Measurements from ENCODE around the gene MPEG1.

The MPEG1 gene

GRCh38 chr11:59206635-59207034 lies 6.1 kb downstream of the MPEG1 start:
- H4K8ac ChIP-seq (ENCODE audit: low read depth, low read length), result no peak overlapping the region
- H3K4me3 ChIP-seq (ENCODE audit: low read length), result no peak overlapping the region
- H3K4me2 ChIP-seq (ENCODE audit: low read length), result no peak overlapping the region
- no peak overlapping the region for H3K9ac ChIP-seq (ENCODE audit: low read length)
- H3K4me1 ChIP-seq (ENCODE audit: control insufficient read depth, low read depth, low read length), result no peaks in the 10 kb centered on the region
- H2AK5ac ChIP-seq (ENCODE audit: low read length), result no peak overlapping the region
- H3K23ac ChIP-seq (ENCODE audit: low read length), result no peak overlapping the region
- no peak overlapping the region for H3K27ac ChIP-seq (ENCODE audit: low read depth, low read length)
- no peaks in the 10 kb centered on the region for H3K27me3 ChIP-seq (ENCODE audit: insufficient read depth, low read length, poor library complexity)
- no peaks in the 10 kb centered on the region for H3K79me2 ChIP-seq (ENCODE audit: control insufficient read depth, insufficient read depth, low read length)
- no peak overlapping the region for H3K18ac ChIP-seq (ENCODE audit: low read length)
- no peak overlapping the region for H3K4ac ChIP-seq (ENCODE audit: low read depth, low read length)
- no CpG with 5 or more reads among the region's 4 CpGs for WGBS (ENCODE audit: extremely low coverage, insufficient coverage, low lambda C conversion rate)
- H3K79me1 ChIP-seq (ENCODE audit: low read length), result no peaks in the 10 kb centered on the region
- no peak overlapping the region for H2BK15ac ChIP-seq (replicated peaks; ENCODE audit: low read depth)
- no peak overlapping the region for H2BK120ac ChIP-seq (ENCODE audit: low read depth, low read length)
- H3K56ac ChIP-seq (ENCODE audit: low read length), result no peak overlapping the region
- peak; percentile 79 for DNase-seq
- no peaks in the 10 kb centered on the region for H3K36me3 ChIP-seq (ENCODE audit: control insufficient read depth, insufficient read depth, low read length)
- no peak overlapping the region for H4K5ac ChIP-seq (ENCODE audit: low read length)
- no peak overlapping the region for H2BK5ac ChIP-seq (ENCODE audit: low read length)

GRCh38 chr11:59205648-59206047 lies 7.1 kb downstream of the MPEG1 start:
- H3K27me3 ChIP-seq (ENCODE audit: insufficient read depth, low read length, poor library complexity), result no peaks in the 10 kb centered on the region
- H3K36me3 ChIP-seq (ENCODE audit: control insufficient read depth, insufficient read depth, low read length), result no peaks in the 10 kb centered on the region
- H3K79me1 ChIP-seq (ENCODE audit: low read length), result no peaks in the 10 kb centered on the region
- no peak overlapping the region for H2BK120ac ChIP-seq (ENCODE audit: low read depth, low read length)
- H3K23ac ChIP-seq (ENCODE audit: low read length), result no peak overlapping the region
- no peaks in the 10 kb centered on the region for H3K4me1 ChIP-seq (ENCODE audit: control insufficient read depth, low read depth, low read length)
- no peak overlapping the region for H2BK15ac ChIP-seq (replicated peaks; ENCODE audit: low read depth)
- no peaks in the 10 kb centered on the region for H3K79me2 ChIP-seq (ENCODE audit: control insufficient read depth, insufficient read depth, low read length)
- H3K9ac ChIP-seq (ENCODE audit: low read length), result no peak overlapping the region
- H3K18ac ChIP-seq (ENCODE audit: low read length), result no peak overlapping the region
- H4K5ac ChIP-seq (ENCODE audit: low read length), result no peak overlapping the region
- WGBS (ENCODE audit: extremely low coverage, insufficient coverage, low lambda C conversion rate), result no CpG with 5 or more reads among the region's 7 CpGs
- no peak for DNase-seq
- H3K4me2 ChIP-seq (ENCODE audit: low read length), result no peak overlapping the region
- H3K27ac ChIP-seq (ENCODE audit: low read depth, low read length), result no peak overlapping the region
- no peak overlapping the region for H2AK5ac ChIP-seq (ENCODE audit: low read length)
- no peak overlapping the region for H4K8ac ChIP-seq (ENCODE audit: low read depth, low read length)
- H3K4ac ChIP-seq (ENCODE audit: low read depth, low read length), result no peak overlapping the region
- H3K56ac ChIP-seq (ENCODE audit: low read length), result no peak overlapping the region
- H3K4me3 ChIP-seq (ENCODE audit: low read length), result no peak overlapping the region
- H2BK5ac ChIP-seq (ENCODE audit: low read length), result no peak overlapping the region

- Histone ChIP-seq H3K79me2 (ENCODE audit: control insufficient read depth, insufficient read depth, low read length) (no peaks in the 10 kb centered on the region), H2BK5ac (ENCODE audit: low read length) (no peak overlapping the region), H3K18ac (ENCODE audit: low read length) (no peak overlapping the region), H3K4ac (ENCODE audit: low read depth, low read length) (no peak overlapping the region), H3K4me2 (ENCODE audit: low read length) (no peak overlapping the region), H3K79me1 (ENCODE audit: low read length) (no peaks in the 10 kb centered on the region), H2BK15ac (replicated peaks; ENCODE audit: low read depth) (no peak overlapping the region), H2AK5ac (ENCODE audit: low read length) (no peak overlapping the region), H3K27ac (ENCODE audit: low read depth, low read length) (no peak overlapping the region), H3K9ac (ENCODE audit: low read length) (no peak overlapping the region), H3K4me3 (ENCODE audit: low read length) (no peak overlapping the region), H3K56ac (ENCODE audit: low read length) (no peak overlapping the region), H4K8ac (ENCODE audit: low read depth, low read length) (no peak overlapping the region), H2BK120ac (ENCODE audit: low read depth, low read length) (no peak overlapping the region), H4K5ac (ENCODE audit: low read length) (no peak overlapping the region), H3K4me1 (ENCODE audit: control insufficient read depth, low read depth, low read length) (no peaks in the 10 kb centered on the region), H3K27me3 (ENCODE audit: insufficient read depth, low read length, poor library complexity) (no peaks in the 10 kb centered on the region), H3K23ac (ENCODE audit: low read length) (no peak overlapping the region), H3K36me3 (ENCODE audit: control insufficient read depth, insufficient read depth, low read length) (no peaks in the 10 kb centered on the region)
- no CpG with 5 or more reads among the region's 3 CpGs for WGBS (ENCODE audit: extremely low coverage, insufficient coverage, low lambda C conversion rate)
- DNase-seq, result no peak
These were observed 8.0 kb downstream of the MPEG1 start for GRCh38 chr11:59204746-59205145.

- Histone ChIP-seq H3K79me2 (ENCODE audit: control insufficient read depth, insufficient read depth, low read length) (no peaks in the 10 kb centered on the region), H3K27me3 (ENCODE audit: insufficient read depth, low read length, poor library complexity) (no peaks in the 10 kb centered on the region), H2BK5ac (ENCODE audit: low read length) (no peak overlapping the region), H3K79me1 (ENCODE audit: low read length) (no peaks in the 10 kb centered on the region), H3K27ac (ENCODE audit: low read depth, low read length) (no peak overlapping the region), H3K4me3 (ENCODE audit: low read length) (no peak overlapping the region), H2AK5ac (ENCODE audit: low read length) (no peak overlapping the region), H3K4ac (ENCODE audit: low read depth, low read length) (no peak overlapping the region), H3K56ac (ENCODE audit: low read length) (no peak overlapping the region), H3K4me1 (ENCODE audit: control insufficient read depth, low read depth, low read length) (no peaks in the 10 kb centered on the region), H2BK15ac (replicated peaks; ENCODE audit: low read depth) (no peak overlapping the region), H3K9ac (ENCODE audit: low read length) (no peak overlapping the region), H3K23ac (ENCODE audit: low read length) (no peak overlapping the region), H2BK120ac (ENCODE audit: low read depth, low read length) (no peak overlapping the region), H3K4me2 (ENCODE audit: low read length) (no peak overlapping the region), H3K36me3 (ENCODE audit: control insufficient read depth, insufficient read depth, low read length) (no peaks in the 10 kb centered on the region), H4K5ac (ENCODE audit: low read length) (no peak overlapping the region), H3K18ac (ENCODE audit: low read length) (no peak overlapping the region), H4K8ac (ENCODE audit: low read depth, low read length) (no peak overlapping the region)
- peak; percentile 65 for DNase-seq
- no CpG with 5 or more reads among the region's 3 CpGs for WGBS (ENCODE audit: extremely low coverage, insufficient coverage, low lambda C conversion rate)
These were observed 11.4 kb downstream of the MPEG1 start for GRCh38 chr11:59201353-59201752.

- Histone ChIP-seq H3K79me2 (ENCODE audit: control insufficient read depth, insufficient read depth, low read length) (no peaks in the 10 kb centered on the region), H2BK5ac (ENCODE audit: low read length) (no peak overlapping the region), H3K56ac (ENCODE audit: low read length) (no peak overlapping the region), H4K8ac (ENCODE audit: low read depth, low read length) (no peak overlapping the region), H3K4me3 (ENCODE audit: low read length) (no peak overlapping the region), H3K18ac (ENCODE audit: low read length) (no peak overlapping the region), H3K4ac (ENCODE audit: low read depth, low read length) (no peak overlapping the region), H3K4me2 (ENCODE audit: low read length) (no peak overlapping the region), H2BK15ac (replicated peaks; ENCODE audit: low read depth) (no peak overlapping the region), H3K79me1 (ENCODE audit: low read length) (no peaks in the 10 kb centered on the region), H3K4me1 (ENCODE audit: control insufficient read depth, low read depth, low read length) (no peaks in the 10 kb centered on the region), H4K5ac (ENCODE audit: low read length) (no peak overlapping the region), H2AK5ac (ENCODE audit: low read length) (no peak overlapping the region), H3K9ac (ENCODE audit: low read length) (no peak overlapping the region), H3K23ac (ENCODE audit: low read length) (no peak overlapping the region), H3K27me3 (ENCODE audit: insufficient read depth, low read length, poor library complexity) (no peaks in the 10 kb centered on the region), H2BK120ac (ENCODE audit: low read depth, low read length) (no peak overlapping the region), H3K27ac (ENCODE audit: low read depth, low read length) (no peak overlapping the region), H3K36me3 (ENCODE audit: control insufficient read depth, insufficient read depth, low read length) (no peaks in the 10 kb centered on the region)
- no CpG with 5 or more reads among the region's 4 CpGs for WGBS (ENCODE audit: extremely low coverage, insufficient coverage, low lambda C conversion rate)
- no peak for DNase-seq
These were observed 12.3 kb downstream of the MPEG1 start for GRCh38 chr11:59200423-59200746.

GRCh38 chr11:59199546-59200422 lies 12.9 kb downstream of the MPEG1 start:
- H3K27ac ChIP-seq (ENCODE audit: low read depth, low read length), result no peak overlapping the region
- H3K56ac ChIP-seq (ENCODE audit: low read length), result no peak overlapping the region
- H3K4me3 ChIP-seq (ENCODE audit: low read length), result no peak overlapping the region
- no peaks in the 10 kb centered on the region for H3K79me1 ChIP-seq (ENCODE audit: low read length)
- no peak overlapping the region for H2AK5ac ChIP-seq (ENCODE audit: low read length)
- no peak overlapping the region for H2BK5ac ChIP-seq (ENCODE audit: low read length)
- DNase-seq, result no peak
- H2BK120ac ChIP-seq (ENCODE audit: low read depth, low read length), result no peak overlapping the region
- H2BK15ac ChIP-seq (replicated peaks; ENCODE audit: low read depth), result no peak overlapping the region
- WGBS (ENCODE audit: extremely low coverage, insufficient coverage, low lambda C conversion rate), result no CpG with 5 or more reads among the region's 14 CpGs
- H3K4me2 ChIP-seq (ENCODE audit: low read length), result no peak overlapping the region
- H3K36me3 ChIP-seq (ENCODE audit: control insufficient read depth, insufficient read depth, low read length), result no peaks in the 10 kb centered on the region
- no peak overlapping the region for H3K18ac ChIP-seq (ENCODE audit: low read length)
- H3K4ac ChIP-seq (ENCODE audit: low read depth, low read length), result no peak overlapping the region
- H4K5ac ChIP-seq (ENCODE audit: low read length), result no peak overlapping the region
- H3K27me3 ChIP-seq (ENCODE audit: insufficient read depth, low read length, poor library complexity), result no peaks in the 10 kb centered on the region
- no peak overlapping the region for H3K9ac ChIP-seq (ENCODE audit: low read length)
- H3K4me1 ChIP-seq (ENCODE audit: control insufficient read depth, low read depth, low read length), result no peaks in the 10 kb centered on the region
- H4K8ac ChIP-seq (ENCODE audit: low read depth, low read length), result no peak overlapping the region
- H3K23ac ChIP-seq (ENCODE audit: low read length), result no peak overlapping the region
- H3K79me2 ChIP-seq (ENCODE audit: control insufficient read depth, insufficient read depth, low read length), result no peaks in the 10 kb centered on the region
